Psoas muscle (tissue), 8 donors: ENCODE data around the gene TC2N. TPM values are rescaled to one million over a fixed set of nuclear protein-coding genes. Genes with fewer than 3 reads are reported as not detected.

Experiments used
- ATAC-seq, 4 donors: fragments of 200-7000 bp; cut with Tn5 transposase; one replicate each; pipeline ENCODE4 v1.9.1; 2020; ENCODE audit warnings: moderate library complexity in 3 of 4, mild to moderate bottlenecking in 2 of 4
- DNase-seq, 2 donors: peaks; one replicate each; pipeline ENCODE4 v3.0.0-alpha.2; 2020
- H3K27ac ChIP-seq: fragments of 200-600 bp; one replicate; pipeline ENCODE4 v1.8.0; 2022
- H3K27me3 ChIP-seq, 3 donors: fragments of 200-600 bp in 1 of 3; one replicate each; pipeline versions ENCODE4 v1.6.1 to v1.8.0; 2013 to 2022; ENCODE audit warnings: low read length in 2 of 3, mild to moderate bottlenecking in 2 of 3, moderate library complexity in 1 of 3; ENCODE audit not compliant: insufficient read depth in 3 of 3
- H3K36me3 ChIP-seq, 2 donors: fragments of 200-600 bp in 1 of 2; one replicate each; pipeline versions ENCODE4 v1.6.1 to v1.8.0; 2013 to 2022; ENCODE audit warnings: low read depth in 1 of 2, mild to moderate bottlenecking in 1 of 2, moderate library complexity in 1 of 2; ENCODE audit not compliant: insufficient read depth in 1 of 2
- H3K4me1 ChIP-seq: fragments of 200-600 bp; one replicate; pipeline ENCODE4 v1.8.0; 2022
- H3K4me3 ChIP-seq: fragments of 200-600 bp; one replicate; pipeline ENCODE4 v1.8.0; 2022; ENCODE audit warnings: mild to moderate bottlenecking
- H3K9me3 ChIP-seq: fragments of 200-600 bp; one replicate; pipeline ENCODE4 v1.8.0; 2022
- WGBS, 3 donors: extraction: QIAGEN DNeasy Blood & Tissue Kit; methylation state at CpG; one replicate each; pipeline versions ENCODE4 v1.1.6 to v1.1.7; 2013; 5-methylcytosine and 5-hydroxymethylcytosine counted together
- intact Hi-C, 2 donors: fragments of 100-400 bp; cut with DNase I; formaldehyde crosslinking; loops; one replicate each; pipeline versions ENCODE4 v1.11.0 to v1.14.2; 2022
- polyA plus RNA-seq, 3 donors: library from polyadenylated mRNA; stranded (reverse); fragments of 200-250 nt; gene quantifications; one replicate each; pipeline ENCODE4 v1.2.3, GENCODE V29; 2013
- total RNA-seq, 4 donors: library from RNA; stranded (reverse); fragmentation: NEBNext Ultra II Directional in 2 of 4; extraction: Animal tissue kit (Norgen Biotek cat#: 25700) in 2 of 4; gene quantifications; one replicate each; pipeline versions ENCODE4 v1.2.1 to v1.2.4, GENCODE V29; 2021 to 2023
- TF ChIP-seq, protein P1 (sequence below): fragments of 200-600 bp; IDR thresholded peaks from one replicate; pipeline ENCODE4 v1.8.0; 2022; ENCODE audit warnings: antibody characterized with exemption
- donor health status: healthy with polysubstance abuse.
- donor health status: DM: no; HTN: no; CAD: no; lungs with moderate emphysema.
- donor health status: Bipolar disorder and iron deficiency.
- donor health status: healthy.
- donor health status: DM: yes; HTN: yes; CAD: no.
- donor health status: DM: no; HTN: no; CAD: no.
- donor health status: DM: no; HTN: no; CAD: no.
- donor health status: DM: yes; HTN: yes; CAD: no.

Gene TC2N
- total and polyA plus RNA-seq, 7 donors = 1.2 to 4.3 (median 2.3) TPM

DNA sequence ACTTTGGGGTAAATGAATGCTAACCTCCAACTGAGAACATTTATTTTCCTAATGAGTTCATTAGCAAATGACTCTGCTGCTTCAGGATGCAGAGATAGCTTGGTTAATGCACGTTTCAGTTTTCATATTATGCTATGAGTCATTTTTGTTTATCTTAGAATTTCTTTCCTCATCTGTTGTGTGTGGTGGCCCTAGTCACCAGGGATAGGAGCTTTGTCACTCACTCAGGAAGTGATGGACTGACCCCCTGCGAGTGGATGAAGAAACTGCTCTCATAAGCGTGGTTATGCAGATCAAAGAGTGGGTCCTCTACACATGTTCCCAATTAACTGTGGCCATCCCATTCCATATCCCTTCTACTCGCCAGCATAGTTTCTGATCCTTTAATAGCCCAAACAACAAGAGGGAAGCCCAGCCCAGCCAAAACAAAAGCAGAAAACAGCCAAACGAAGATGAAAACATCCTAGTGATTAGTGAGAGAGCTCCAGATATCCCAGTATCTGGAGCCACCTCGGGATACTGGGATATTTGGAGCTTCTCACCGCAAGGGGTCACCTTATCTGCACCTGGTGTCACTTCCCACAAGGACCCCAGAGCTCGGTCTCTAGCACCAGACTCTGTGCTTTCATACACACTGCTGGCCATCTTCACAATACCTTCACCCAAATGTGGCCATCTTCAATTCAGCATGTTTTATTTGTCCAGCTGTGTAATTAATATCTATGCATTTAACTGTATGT lies 8.6 kb downstream of the TC2N start:
- Histone ChIP-seq H3K9me3 (no peaks in the 10 kb centered on the region), H3K27ac (no peak overlapping the region), H3K4me3 (no peak overlapping the region), H3K27me3 (peaks cover 0 to 2% (median 0%) of the 10 kb centered on the region in 3 donors), H3K36me3 (no peaks in the 10 kb centered on the region), H3K4me1 (no peaks in the 10 kb centered on the region)
- intact Hi-C loops = no loop called here
- WGBS, 3 donors = 21 to 30% (median 22%) methylated on average over 8 of the region's 8 CpGs
- ATAC-seq (peak in 3 of 4 donors; percentile 38 to 64 (median 63)), DNase-seq (no peak)
- TF ChIP-seq, protein P1, sequence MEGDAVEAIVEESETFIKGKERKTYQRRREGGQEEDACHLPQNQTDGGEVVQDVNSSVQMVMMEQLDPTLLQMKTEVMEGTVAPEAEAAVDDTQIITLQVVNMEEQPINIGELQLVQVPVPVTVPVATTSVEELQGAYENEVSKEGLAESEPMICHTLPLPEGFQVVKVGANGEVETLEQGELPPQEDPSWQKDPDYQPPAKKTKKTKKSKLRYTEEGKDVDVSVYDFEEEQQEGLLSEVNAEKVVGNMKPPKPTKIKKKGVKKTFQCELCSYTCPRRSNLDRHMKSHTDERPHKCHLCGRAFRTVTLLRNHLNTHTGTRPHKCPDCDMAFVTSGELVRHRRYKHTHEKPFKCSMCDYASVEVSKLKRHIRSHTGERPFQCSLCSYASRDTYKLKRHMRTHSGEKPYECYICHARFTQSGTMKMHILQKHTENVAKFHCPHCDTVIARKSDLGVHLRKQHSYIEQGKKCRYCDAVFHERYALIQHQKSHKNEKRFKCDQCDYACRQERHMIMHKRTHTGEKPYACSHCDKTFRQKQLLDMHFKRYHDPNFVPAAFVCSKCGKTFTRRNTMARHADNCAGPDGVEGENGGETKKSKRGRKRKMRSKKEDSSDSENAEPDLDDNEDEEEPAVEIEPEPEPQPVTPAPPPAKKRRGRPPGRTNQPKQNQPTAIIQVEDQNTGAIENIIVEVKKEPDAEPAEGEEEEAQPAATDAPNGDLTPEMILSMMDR = no peak

GRCh38 chr14:91857614-91858013 lies 9.7 kb downstream of the TC2N start:
- 63 to 83% (median 74%) methylated on average over 2 of the region's 2 CpGs for WGBS, 3 donors
- H3K9me3 ChIP-seq = no peaks in the 10 kb centered on the region
- no peaks in the 10 kb centered on the region for H3K36me3 ChIP-seq
- no peak overlapping the region for H3K27ac ChIP-seq
- DNase-seq = no peak
- intact Hi-C loops = no loop called here
- no peaks in the 10 kb centered on the region for H3K4me1 ChIP-seq
- TF ChIP-seq, protein P1 = no peak
- peaks cover 0 to 2% (median 0%) of the 10 kb centered on the region in 3 donors for H3K27me3 ChIP-seq
- H3K4me3 ChIP-seq = no peak overlapping the region
- no peak for ATAC-seq

DNA sequence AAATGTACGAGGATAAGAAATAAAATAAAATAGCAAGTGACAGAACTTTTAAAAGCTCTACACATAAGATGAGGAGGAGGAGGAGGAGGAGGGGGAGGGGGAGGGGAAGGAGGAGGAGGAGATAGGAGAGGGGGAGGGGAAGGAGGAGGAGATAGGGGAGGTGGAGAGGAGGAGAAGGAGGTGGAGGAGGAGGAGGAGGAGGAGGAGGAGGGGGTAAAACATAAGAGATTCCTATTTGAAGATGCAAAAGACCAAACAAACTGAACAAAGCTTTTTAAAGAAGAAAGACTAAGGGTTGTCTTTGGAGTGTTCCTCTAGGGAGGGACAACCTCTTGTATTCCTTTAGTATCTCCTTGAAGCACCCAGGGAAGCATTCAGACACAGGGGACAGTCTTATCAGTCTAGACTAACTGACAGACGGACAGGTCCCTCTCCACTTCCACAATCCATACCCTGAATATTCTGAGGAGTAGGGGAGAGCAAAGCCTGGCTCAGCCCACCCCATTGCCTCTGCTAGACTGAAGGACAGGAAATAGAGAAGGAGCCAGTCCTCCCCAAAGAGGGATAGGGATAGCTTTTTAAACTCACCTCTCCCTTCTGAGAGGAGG lies 12.9 kb downstream of the TC2N start:
- intact Hi-C loops = no loop called here
- H3K9me3 ChIP-seq = no peaks in the 10 kb centered on the region
- H3K27ac ChIP-seq = no peak overlapping the region
- H3K27me3 ChIP-seq = peaks cover 0 to 2% (median 0%) of the 10 kb centered on the region in 3 donors
- 67 to 71% (median 70%) methylated on average over 2 of the region's 2 CpGs for WGBS, 3 donors
- H3K36me3 ChIP-seq = no peaks in the 10 kb centered on the region
- TF ChIP-seq, protein P1 = no peak
- H3K4me1 ChIP-seq = no peaks in the 10 kb centered on the region
- ATAC-seq (no peak), DNase-seq (no peak)
- no peak overlapping the region for H3K4me3 ChIP-seq

- Histone ChIP-seq H3K4me3 (no peak overlapping the region), H3K27me3 (no peaks in the 10 kb centered on the region), H3K27ac (no peak overlapping the region), H3K36me3 (no peaks in the 10 kb centered on the region), H3K9me3 (no peaks in the 10 kb centered on the region), H3K4me1 (no peaks in the 10 kb centered on the region)
- WGBS, 3 donors = 39 to 48% (median 42%) methylated on average over 1 of the region's 1 CpG
- intact Hi-C loops = no loop called here
- ATAC-seq (no peak), DNase-seq (no peak)
- TF ChIP-seq, protein P1 = no peak
Observed at GRCh38 chr14:91851563-91851962, 15.8 kb downstream of the TC2N start.
